SW480 (cell line): ENCODE data around the gene BNC2.

ENCODE experiments used
- DNase-seq: peaks from one replicate; pipeline ENCODE4 v3.0.0-alpha.2; 2016; ENCODE audit warnings: low spot score

Gene BNC2

GRCh38 chr9:16817514-16817913 is 53.0 kb downstream of the BNC2 start:
- DNase-seq, result no peak

GRCh38 chr9:16817002-16817401 is 53.5 kb downstream of the BNC2 start:
- DNase-seq, result no peak

- DNase-seq, result no peak
These were observed 54.5 kb downstream of the BNC2 start for GRCh38 chr9:16816011-16816410.

- no peak for DNase-seq
These were observed 55.4 kb downstream of the BNC2 start for GRCh38 chr9:16815079-16815478.

GRCh38 chr9:16813838-16814237 is 56.6 kb downstream of the BNC2 start:
- no peak for DNase-seq

GRCh38 chr9:16811987-16812685 is 58.3 kb downstream of the BNC2 start:
- no peak for DNase-seq

- no peak for DNase-seq
These were observed 60.4 kb downstream of the BNC2 start for GRCh38 chr9:16809912-16810610.

- no peak for DNase-seq
These were observed 63.8 kb downstream of the BNC2 start for GRCh38 chr9:16806674-16807073.

- no peak for DNase-seq
These were observed 66.8 kb downstream of the BNC2 start for GRCh38 chr9:16803648-16804047.

- DNase-seq, result no peak
These were observed 68.5 kb downstream of the BNC2 start for GRCh38 chr9:16801871-16802466.

GRCh38 chr9:16796304-16796825 is 74.1 kb downstream of the BNC2 start:
- no peak for DNase-seq

- no peak for DNase-seq
These were observed 75.4 kb downstream of the BNC2 start for GRCh38 chr9:16794871-16795639.

- DNase-seq, result no peak
These were observed 76.4 kb downstream of the BNC2 start for GRCh38 chr9:16794103-16794502.

- no peak for DNase-seq
These were observed 82.7 kb downstream of the BNC2 start for GRCh38 chr9:16787724-16788123.

GRCh38 chr9:16784002-16784401 is 86.5 kb downstream of the BNC2 start:
- DNase-seq, result no peak

- no peak for DNase-seq
These were observed 88.0 kb downstream of the BNC2 start for GRCh38 chr9:16782490-16782889.

GRCh38 chr9:16775330-16775729 is 95.1 kb downstream of the BNC2 start:
- no peak for DNase-seq

- no peak for DNase-seq
These were observed 96.9 kb downstream of the BNC2 start for GRCh38 chr9:16773617-16774016.

- no peak for DNase-seq
These were observed 97.4 kb downstream of the BNC2 start for GRCh38 chr9:16773116-16773515.

GRCh38 chr9:16771356-16771755 is 99.1 kb downstream of the BNC2 start:
- no peak for DNase-seq

- no peak for DNase-seq
These were observed 101.2 kb downstream of the BNC2 start for GRCh38 chr9:16769291-16769690.

GRCh38 chr9:16768816-16769215 is 101.7 kb downstream of the BNC2 start:
- DNase-seq, result no peak
